Calu3 (cell line): ENCODE results near the gene KIRREL3. TPM values are rescaled to one million over a fixed set of nuclear protein-coding genes. Genes with fewer than 3 reads are reported as not detected.

ENCODE experiments used
- BruUV-seq: library from RNA; stranded (reverse); fragments of 400-500 nt; replicated peaks from 2 replicates; lab custom pipeline; 2021; lab: Mats Ljungman, UMichigan
- CTCF ChIA-PET: fragments of 300-600 bp; sonication (Branson Sonifier 250); formaldehyde crosslinking; loops from one replicate; lab custom pipeline; 2022; ENCODE audit warnings: antibody characterized with exemption; lab: Charles Lee
- DNase-seq: peaks from one replicate; pipeline ENCODE4 v3.0.0; 2022
- H3K27ac Mint-ChIP-seq: one replicate; pipeline ENCODE4 v1.8.0; 2022; ENCODE audit warnings: mixed read lengths; ENCODE audit not compliant: unreplicated experiment
- H3K27me3 Mint-ChIP-seq: one replicate; pipeline ENCODE4 v1.8.0; 2022; ENCODE audit warnings: mixed read lengths; ENCODE audit not compliant: unreplicated experiment
- H3K36me3 Mint-ChIP-seq: one replicate; pipeline ENCODE4 v1.8.0; 2022; ENCODE audit warnings: mild to moderate bottlenecking, moderate library complexity, mixed read lengths; ENCODE audit not compliant: insufficient read depth, unreplicated experiment
- H3K4me1 Mint-ChIP-seq: one replicate; pipeline ENCODE4 v1.8.0; 2022; ENCODE audit warnings: mild to moderate bottlenecking, low read depth, mixed read lengths; ENCODE audit not compliant: unreplicated experiment
- H3K4me3 Mint-ChIP-seq: one replicate; pipeline ENCODE4 v1.8.0; 2022; ENCODE audit warnings: mild to moderate bottlenecking, low read depth, moderate library complexity, mixed read lengths; ENCODE audit not compliant: unreplicated experiment
- H3K9me3 Mint-ChIP-seq: one replicate; pipeline ENCODE4 v1.8.0; 2022; ENCODE audit warnings: low read depth, mixed read lengths; ENCODE audit not compliant: unreplicated experiment
- intact Hi-C: fragments of 100-400 bp; cut with micrococcal nuclease; formaldehyde crosslinking; loops from one replicate; pipeline ENCODE4 v1.10.0; 2022; ENCODE audit not compliant: unreplicated experiment
- total RNA-seq: library from RNA; stranded (reverse); gene quantifications from 2 replicates; pipeline ENCODE4 v1.2.3, GENCODE V29; 2022
- TF ChIP-seq, protein P1 (sequence below): fragments of 200-600 bp; IDR thresholded peaks from one replicate; pipeline ENCODE4 v1.8.0; 2022; ENCODE audit warnings: antibody characterized with exemption; ENCODE audit not compliant: unreplicated experiment

KIRREL3 gene
- total RNA-seq, 1 experiment from 2014 or later: 0.26 TPM

DNA sequence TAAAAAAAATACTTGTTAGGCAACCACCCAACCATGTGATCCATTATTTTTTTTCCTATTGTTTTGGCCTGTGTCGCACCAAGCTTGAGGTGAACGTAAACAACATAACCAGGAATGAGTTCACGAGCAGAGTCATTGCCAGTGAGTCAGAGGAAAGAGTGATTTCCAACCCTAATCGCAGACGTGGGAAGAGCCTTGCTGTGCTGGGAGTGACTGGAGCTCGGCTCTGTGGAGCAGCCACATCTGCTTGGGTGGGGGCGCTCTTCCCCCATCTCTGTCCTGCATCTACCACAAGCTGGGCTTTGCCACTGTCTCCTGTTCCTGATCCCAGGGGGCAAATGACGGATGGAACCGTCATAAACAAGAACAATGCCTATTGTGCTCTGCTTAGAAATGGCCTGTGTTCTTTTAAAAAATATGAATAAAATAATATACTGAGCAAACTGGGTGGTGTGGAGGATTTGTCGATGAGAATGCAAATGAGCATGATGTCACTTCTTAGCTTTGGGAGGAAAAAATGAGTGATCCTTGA, 210.0 kb downstream of the KIRREL3 start:
- TF ChIP-seq, protein P1, sequence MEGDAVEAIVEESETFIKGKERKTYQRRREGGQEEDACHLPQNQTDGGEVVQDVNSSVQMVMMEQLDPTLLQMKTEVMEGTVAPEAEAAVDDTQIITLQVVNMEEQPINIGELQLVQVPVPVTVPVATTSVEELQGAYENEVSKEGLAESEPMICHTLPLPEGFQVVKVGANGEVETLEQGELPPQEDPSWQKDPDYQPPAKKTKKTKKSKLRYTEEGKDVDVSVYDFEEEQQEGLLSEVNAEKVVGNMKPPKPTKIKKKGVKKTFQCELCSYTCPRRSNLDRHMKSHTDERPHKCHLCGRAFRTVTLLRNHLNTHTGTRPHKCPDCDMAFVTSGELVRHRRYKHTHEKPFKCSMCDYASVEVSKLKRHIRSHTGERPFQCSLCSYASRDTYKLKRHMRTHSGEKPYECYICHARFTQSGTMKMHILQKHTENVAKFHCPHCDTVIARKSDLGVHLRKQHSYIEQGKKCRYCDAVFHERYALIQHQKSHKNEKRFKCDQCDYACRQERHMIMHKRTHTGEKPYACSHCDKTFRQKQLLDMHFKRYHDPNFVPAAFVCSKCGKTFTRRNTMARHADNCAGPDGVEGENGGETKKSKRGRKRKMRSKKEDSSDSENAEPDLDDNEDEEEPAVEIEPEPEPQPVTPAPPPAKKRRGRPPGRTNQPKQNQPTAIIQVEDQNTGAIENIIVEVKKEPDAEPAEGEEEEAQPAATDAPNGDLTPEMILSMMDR: no peak
- no peak for DNase-seq
- CTCF ChIA-PET: no interaction called here
- Mint-ChIP-seq H3K27me3 (peaks cover 34% of the 10 kb centered on the region), H3K36me3 (no peaks in the 10 kb centered on the region), H3K4me1 (no peaks in the 10 kb centered on the region), H3K4me3 (no peak overlapping the region), H3K9me3 (peaks cover 4% of the 10 kb centered on the region), H3K27ac (no peak overlapping the region)
- no TSS peak for BruUV-seq
- intact Hi-C loops: no loop called here

DNA sequence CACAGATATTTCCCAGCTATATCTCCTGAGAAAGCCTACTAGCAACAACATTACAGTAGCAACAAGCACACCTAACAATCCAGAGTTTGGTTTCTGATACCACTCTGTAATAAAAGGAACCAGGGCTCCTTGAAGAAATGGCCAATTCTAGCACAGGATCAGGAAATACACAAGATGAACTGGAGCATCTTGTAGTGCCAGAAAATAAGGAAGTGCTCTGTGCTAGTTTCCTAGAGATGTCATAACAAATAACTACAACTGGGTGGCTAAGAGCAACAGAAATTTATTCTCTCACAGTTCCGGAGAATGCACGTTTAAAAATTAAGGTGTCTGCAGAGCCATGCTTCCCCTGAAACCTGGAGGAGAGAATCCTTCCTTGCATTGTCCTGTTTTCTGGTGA, 217.8 kb downstream of the KIRREL3 start:
- DNase-seq: no peak
- H3K27me3 Mint-ChIP-seq: peaks cover 46% of the 10 kb centered on the region
- no peaks in the 10 kb centered on the region for H3K36me3 Mint-ChIP-seq
- intact Hi-C loops: no loop called here
- no peaks in the 10 kb centered on the region for H3K4me1 Mint-ChIP-seq
- CTCF ChIA-PET: no interaction called here
- H3K9me3 Mint-ChIP-seq: no peaks in the 10 kb centered on the region
- BruUV-seq: no TSS peak
- TF ChIP-seq, protein P1: no peak
- H3K27ac Mint-ChIP-seq: no peak overlapping the region
- H3K4me3 Mint-ChIP-seq: no peak overlapping the region

DNA sequence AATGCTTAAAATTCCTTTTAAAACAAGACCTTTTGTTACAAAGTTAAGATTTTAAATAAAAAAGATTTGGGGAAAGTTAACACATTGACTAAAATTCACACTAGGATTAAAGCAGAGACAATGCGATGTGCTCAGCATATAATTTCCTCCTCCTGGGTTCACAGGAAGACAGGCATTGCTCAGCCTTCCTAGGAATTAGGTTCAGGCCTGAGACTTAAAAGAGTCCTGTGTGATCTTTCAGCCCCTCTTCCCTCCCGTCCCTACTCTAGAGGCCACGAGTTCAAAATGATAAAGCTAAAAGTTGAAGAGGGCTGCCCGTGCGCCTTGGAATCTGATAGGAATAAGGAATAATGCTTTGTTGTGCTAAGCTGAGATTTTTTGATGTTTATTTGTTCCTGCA, 218.6 kb downstream of the KIRREL3 start:
- peaks cover 39% of the 10 kb centered on the region for H3K27me3 Mint-ChIP-seq
- no peaks in the 10 kb centered on the region for H3K9me3 Mint-ChIP-seq
- H3K4me3 Mint-ChIP-seq: no peak overlapping the region
- H3K27ac Mint-ChIP-seq: no peak overlapping the region
- BruUV-seq: no TSS peak
- intact Hi-C loops: no loop called here
- no peak for DNase-seq
- CTCF ChIA-PET: no interaction called here
- no peaks in the 10 kb centered on the region for H3K4me1 Mint-ChIP-seq
- TF ChIP-seq, protein P1: no peak
- H3K36me3 Mint-ChIP-seq: no peaks in the 10 kb centered on the region

DNA sequence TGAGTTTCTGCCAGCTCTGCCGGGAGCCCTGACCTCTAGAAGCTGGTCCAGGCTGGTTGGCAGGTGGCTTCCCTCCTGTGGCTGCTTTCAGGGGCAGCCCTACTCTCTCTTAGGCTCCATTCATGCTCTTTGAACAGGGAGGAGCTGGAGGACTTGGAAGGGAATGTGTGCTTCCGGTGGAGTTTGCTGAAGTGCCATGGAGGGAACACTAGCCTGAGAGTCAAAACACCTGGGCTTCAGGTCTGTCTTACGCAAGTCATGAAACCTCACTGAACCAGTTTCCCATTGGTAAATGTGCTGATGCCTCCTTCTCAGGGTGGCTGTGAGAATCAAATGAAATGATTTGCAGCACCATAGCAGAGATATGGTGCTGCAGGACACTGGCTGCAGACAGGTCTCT, 224.5 kb downstream of the KIRREL3 start:
- CTCF ChIA-PET: no interaction called here
- BruUV-seq: no TSS peak

More for the DNA sequence above, 224.5 kb downstream of the KIRREL3 start:
- no peaks in the 10 kb centered on the region for H3K36me3 Mint-ChIP-seq
- no peaks in the 10 kb centered on the region for H3K4me1 Mint-ChIP-seq
- H3K9me3 Mint-ChIP-seq: no peaks in the 10 kb centered on the region
- peaks cover 36% of the 10 kb centered on the region for H3K27me3 Mint-ChIP-seq
- TF ChIP-seq, protein P1: no peak
- intact Hi-C loops: no loop called here
- no peak overlapping the region for H3K4me3 Mint-ChIP-seq
- H3K27ac Mint-ChIP-seq: no peak overlapping the region
- DNase-seq: no peak
